ENCODE data around the gene BRD4.

BRD4 gene

GRCh38 chr19:15222738-15223648, 109.3 kb downstream of the BRD4 start:
- DNase-seq: peak; percentile 80

- no peak for DNase-seq
Measured at GRCh38 chr19:15220833-15221232, 111.5 kb downstream of the BRD4 start.

- DNase-seq: no peak
Measured at GRCh38 chr19:15218501-15218900, 113.8 kb downstream of the BRD4 start.

GRCh38 chr19:15216363-15216762, 116.0 kb downstream of the BRD4 start:
- DNase-seq: no peak

- no peak for DNase-seq
Measured at GRCh38 chr19:15213715-15214381, 118.5 kb downstream of the BRD4 start.

- no peak for DNase-seq
Measured at GRCh38 chr19:15212711-15213110, 119.6 kb downstream of the BRD4 start.

- no peak for DNase-seq
Measured at GRCh38 chr19:15210323-15210781, 122.0 kb downstream of the BRD4 start.

- DNase-seq: no peak
Measured at GRCh38 chr19:15201374-15202023, 130.8 kb downstream of the BRD4 start.

- DNase-seq: no peak
Measured at GRCh38 chr19:15200553-15201364, 131.6 kb downstream of the BRD4 start, which contains the start of gene NOTCH3. TSS of gene NOTCH3 (minus strand) at chr19:15200995. CDS start at chr19:15200905, 90 bp downstream.

GRCh38 chr19:15199661-15200552, 132.4 kb downstream of the BRD4 start:
- no peak for DNase-seq

GRCh38 chr19:15198951-15199660, 133.2 kb downstream of the BRD4 start:
- DNase-seq: no peak

- no peak for DNase-seq
Measured at GRCh38 chr19:15197942-15198341, 134.4 kb downstream of the BRD4 start.

GRCh38 chr19:15197275-15197941, 134.9 kb downstream of the BRD4 start:
- DNase-seq: no peak

- DNase-seq: no peak
Measured at GRCh38 chr19:15196360-15197005, 135.9 kb downstream of the BRD4 start.

GRCh38 chr19:15195371-15196334, 136.7 kb downstream of the BRD4 start:
- DNase-seq: no peak

- no peak for DNase-seq
Measured at GRCh38 chr19:15194938-15195337, 137.4 kb downstream of the BRD4 start.

GRCh38 chr19:15191982-15192381, 140.4 kb downstream of the BRD4 start:
- DNase-seq: no peak

- no peak for DNase-seq
Measured at GRCh38 chr19:15191514-15191913, 140.8 kb downstream of the BRD4 start.

Data from stimulated activated CD4-positive, alpha-beta T cell treated with anti-CD3 and anti-CD28 coated beads, Interleukin-1b, Interleukin-23, amount 100 ng/mL, for 48 hours (primary cell).